RWPE2 (cell line): ENCODE measurements around the gene DCPS.

Experiments
- ATAC-seq: fragments of 200-7000 bp; cut with Tn5 transposase; 3 replicates; pipeline ENCODE4 v1.9.1; 2021; ENCODE audit warnings: low read depth
- DNase-seq: peaks from one replicate; pipeline ENCODE4 v3.0.0-alpha.2; 2020; ENCODE audit warnings: low spot score
- H3K27ac ChIP-seq: fragments of 450-650 bp; 2 replicates; pipeline ENCODE4 v1.5.1; 2017; ENCODE audit warnings: mild to moderate bottlenecking; ENCODE audit not compliant: poor library complexity, severe bottlenecking
- H3K27me3 ChIP-seq: fragments of 250-450 bp; sonication (Bioruptor Pico); 2 replicates; pipeline ENCODE4 v1.5.1; 2021; ENCODE audit warnings: mild to moderate bottlenecking, moderate library complexity; ENCODE audit not compliant: insufficient read depth, poor library complexity, severe bottlenecking
- H3K36me3 ChIP-seq: fragments of 250-450 bp; sonication (Bioruptor Pico); 2 replicates; pipeline ENCODE4 v1.5.1; 2020; ENCODE audit warnings: low read depth, mild to moderate bottlenecking, moderate library complexity
- H3K4me1 ChIP-seq: fragments of 250-450 bp; sonication (Bioruptor Pico); 2 replicates; pipeline ENCODE4 v1.5.1; 2021; ENCODE audit warnings: mild to moderate bottlenecking, moderate library complexity; ENCODE audit not compliant: insufficient read depth, poor library complexity, severe bottlenecking
- H3K4me3 ChIP-seq: fragments of 250-450 bp; sonication (Bioruptor Pico); 2 replicates; pipeline ENCODE4 v1.5.1; 2021; ENCODE audit warnings: mild to moderate bottlenecking, moderate library complexity; ENCODE audit not compliant: severe bottlenecking
- H3K9me3 ChIP-seq: fragments of 250-450 bp; sonication (Bioruptor Pico); 2 replicates; pipeline ENCODE4 v1.5.1; 2021; ENCODE audit warnings: mild to moderate bottlenecking, moderate library complexity; ENCODE audit not compliant: severe bottlenecking
- TF ChIP-seq, protein P1 (sequence below): fragments of 450-650 bp; IDR thresholded peaks from one replicate; pipeline ENCODE4 v1.5.1; 2017; ENCODE audit warnings: mild to moderate bottlenecking, moderate library complexity; ENCODE audit not compliant: poor library complexity, severe bottlenecking

Gene DCPS

DNA sequence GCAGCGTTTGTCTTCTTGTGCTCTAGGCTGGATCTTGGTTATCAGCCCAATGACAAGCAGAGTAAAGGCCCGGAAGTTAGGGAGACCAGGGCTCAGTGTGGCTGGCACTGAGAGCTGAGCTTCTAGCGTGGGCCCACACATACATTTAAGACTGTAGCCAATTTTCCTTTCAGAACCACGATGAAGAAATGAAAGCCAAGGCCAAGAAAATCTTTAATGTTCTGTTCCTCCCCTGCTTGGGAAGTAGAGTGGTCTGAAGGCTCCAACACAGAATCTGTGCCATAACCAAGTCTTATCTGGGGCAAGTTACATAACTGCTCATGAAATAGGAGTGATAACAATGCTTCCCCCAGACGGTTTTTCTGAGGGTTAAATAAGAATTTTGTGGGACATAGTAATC, 47.0 kb downstream of the DCPS start:
- H3K27me3 ChIP-seq: no peaks in the 10 kb centered on the region
- TF ChIP-seq, protein P1, sequence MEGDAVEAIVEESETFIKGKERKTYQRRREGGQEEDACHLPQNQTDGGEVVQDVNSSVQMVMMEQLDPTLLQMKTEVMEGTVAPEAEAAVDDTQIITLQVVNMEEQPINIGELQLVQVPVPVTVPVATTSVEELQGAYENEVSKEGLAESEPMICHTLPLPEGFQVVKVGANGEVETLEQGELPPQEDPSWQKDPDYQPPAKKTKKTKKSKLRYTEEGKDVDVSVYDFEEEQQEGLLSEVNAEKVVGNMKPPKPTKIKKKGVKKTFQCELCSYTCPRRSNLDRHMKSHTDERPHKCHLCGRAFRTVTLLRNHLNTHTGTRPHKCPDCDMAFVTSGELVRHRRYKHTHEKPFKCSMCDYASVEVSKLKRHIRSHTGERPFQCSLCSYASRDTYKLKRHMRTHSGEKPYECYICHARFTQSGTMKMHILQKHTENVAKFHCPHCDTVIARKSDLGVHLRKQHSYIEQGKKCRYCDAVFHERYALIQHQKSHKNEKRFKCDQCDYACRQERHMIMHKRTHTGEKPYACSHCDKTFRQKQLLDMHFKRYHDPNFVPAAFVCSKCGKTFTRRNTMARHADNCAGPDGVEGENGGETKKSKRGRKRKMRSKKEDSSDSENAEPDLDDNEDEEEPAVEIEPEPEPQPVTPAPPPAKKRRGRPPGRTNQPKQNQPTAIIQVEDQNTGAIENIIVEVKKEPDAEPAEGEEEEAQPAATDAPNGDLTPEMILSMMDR: no peak
- ATAC-seq (no peak), DNase-seq (no peak)
- no peaks in the 10 kb centered on the region for H3K9me3 ChIP-seq
- H3K4me1 ChIP-seq: peaks cover 53% of the 10 kb centered on the region
- peaks cover 37% of the 10 kb centered on the region for H3K36me3 ChIP-seq
- no peak overlapping the region for H3K27ac ChIP-seq
- no peak overlapping the region for H3K4me3 ChIP-seq

DNA sequence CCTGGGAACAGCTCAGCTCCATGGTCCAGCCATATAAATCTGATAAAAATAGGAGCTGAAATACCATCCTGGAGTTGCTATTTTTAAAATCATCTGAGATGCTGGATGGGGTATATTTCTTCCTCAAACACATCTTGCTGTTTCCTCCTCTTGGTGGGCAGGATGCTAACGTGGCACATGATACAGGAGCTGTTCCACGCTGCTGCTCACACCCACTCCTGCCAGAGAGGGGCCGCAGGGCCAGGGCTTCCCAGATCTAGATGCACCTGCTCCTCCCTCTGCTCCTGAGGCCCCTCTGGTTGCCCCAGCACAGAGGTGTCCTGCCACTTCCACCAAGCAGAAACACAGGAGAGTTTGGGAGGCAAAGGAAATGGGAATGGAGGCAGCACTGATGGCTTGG, 48.3 kb downstream of the DCPS start:
- DNase-seq: no peak
- TF ChIP-seq, protein P1: no peak
- peaks cover 42% of the 10 kb centered on the region for H3K4me1 ChIP-seq

DNA sequence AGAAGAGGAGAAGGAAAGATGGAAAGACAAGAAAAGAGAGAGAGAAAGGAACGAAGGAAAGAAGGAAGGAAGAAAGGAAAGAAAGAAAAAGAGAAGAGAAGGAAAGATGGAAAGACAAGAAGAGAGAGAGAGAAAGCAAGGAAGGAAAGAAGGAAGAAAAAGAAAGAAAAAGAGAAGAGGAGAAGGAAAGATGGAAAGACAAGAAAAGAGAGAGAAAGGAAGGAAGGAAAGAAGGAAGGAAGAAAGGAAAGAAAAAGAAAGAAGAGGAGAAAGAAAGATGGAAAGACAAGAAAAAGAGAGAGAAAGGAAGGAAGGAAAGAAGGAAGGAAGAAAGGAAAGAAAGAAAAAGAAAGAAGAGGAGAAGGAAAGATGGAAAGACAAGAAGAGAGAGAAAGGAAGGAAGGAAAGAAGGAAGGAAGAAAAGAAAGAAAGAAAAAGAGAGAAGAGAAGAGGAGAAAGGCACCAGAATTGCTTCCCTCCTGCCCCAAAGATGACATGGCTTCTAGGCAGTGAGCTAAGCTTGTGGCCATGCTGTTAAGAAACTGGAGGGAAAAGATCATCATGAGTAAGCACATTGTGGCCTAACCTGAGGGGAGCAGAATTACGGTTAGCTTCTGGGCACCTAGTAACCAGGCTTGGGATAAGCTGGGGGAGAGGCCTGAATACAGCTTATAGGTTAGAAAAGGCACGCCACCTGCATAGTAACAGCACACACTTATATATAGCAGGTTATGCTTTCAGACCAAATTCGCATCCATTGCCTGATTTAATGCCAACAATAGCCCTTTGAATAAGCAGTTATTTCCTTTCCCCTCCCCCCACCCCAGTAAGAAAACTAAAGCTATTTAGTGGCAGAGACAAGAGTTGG, 49.3 kb downstream of the DCPS start:
- TF ChIP-seq, protein P1: no peak
- peak overlapping the region; percentile 94 for H3K27ac ChIP-seq
- peaks cover 37% of the 10 kb centered on the region for H3K36me3 ChIP-seq
- DNase-seq (peak; percentile 60), ATAC-seq (peak; percentile 54)
- H3K27me3 ChIP-seq: no peaks in the 10 kb centered on the region
- H3K9me3 ChIP-seq: no peaks in the 10 kb centered on the region
- H3K4me3 ChIP-seq: no peak overlapping the region
- H3K4me1 ChIP-seq: peaks cover 38% of the 10 kb centered on the region

More for the DNA sequence above, 48.3 kb downstream of the DCPS start:
- Histone ChIP-seq H3K9me3 (no peaks in the 10 kb centered on the region), H3K27ac (peak overlapping the region; percentile 94), H3K36me3 (peaks cover 37% of the 10 kb centered on the region), H3K4me3 (no peak overlapping the region), H3K27me3 (no peaks in the 10 kb centered on the region)
- ATAC-seq: no peak

DNA sequence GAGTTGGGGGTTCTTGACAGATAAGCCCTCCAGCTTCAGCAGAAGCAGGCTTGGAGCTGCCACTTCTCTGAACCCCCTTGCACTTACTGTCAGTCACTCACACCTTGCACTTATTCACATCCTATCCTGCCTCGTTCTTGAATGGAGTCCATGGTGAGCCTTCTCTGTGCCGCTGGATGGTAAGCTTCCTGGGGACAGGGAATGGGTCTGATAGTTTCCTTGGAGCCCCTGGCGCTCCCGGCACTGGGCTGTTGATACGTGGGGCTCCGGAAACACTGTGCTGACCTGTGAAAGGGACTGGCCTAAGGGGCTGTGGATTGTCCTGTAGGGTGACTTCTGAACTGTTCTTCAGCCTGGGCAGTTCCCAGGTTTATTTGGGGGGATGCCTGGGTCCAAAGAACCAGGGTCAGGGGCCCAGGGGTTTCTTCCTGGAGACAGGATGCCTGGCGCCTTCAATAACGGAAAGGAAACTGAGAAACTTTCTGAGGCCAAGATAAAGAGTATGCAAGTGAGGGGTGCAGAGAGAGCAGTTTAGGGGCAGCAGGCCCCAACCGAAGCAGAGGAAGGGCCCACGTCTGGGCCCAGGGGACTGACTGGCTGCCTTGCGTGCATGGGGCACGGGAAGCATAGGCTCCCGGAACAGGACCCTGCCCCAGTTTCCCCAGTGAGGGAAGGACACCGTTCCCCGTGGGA, 50.9 kb downstream of the DCPS start:
- Histone ChIP-seq H3K4me3 (peak overlapping the region; percentile 60), H3K27me3 (no peaks in the 10 kb centered on the region), H3K9me3 (no peaks in the 10 kb centered on the region), H3K27ac (peak overlapping the region; percentile 94), H3K36me3 (peaks cover 29% of the 10 kb centered on the region), H3K4me1 (peaks cover 32% of the 10 kb centered on the region)
- TF ChIP-seq, protein P1: no peak
- DNase-seq (peak; percentile 45), ATAC-seq (peak; percentile 18)
